GM21528 (cell line): ENCODE results near the gene EDEM3.
"Not testable (repeated sequence)": the region's sequence is repeated elsewhere in the genome, so short reads cannot be mapped to it uniquely, and the experiment has no call there.

Experiments
- ATAC-seq: cut with Tn5 transposase; IDR thresholded peaks from one replicate; pipeline ENCODE4 v1.9.1; 2021; ENCODE audit warnings: mild to moderate bottlenecking, moderate library complexity; ENCODE audit not compliant: unreplicated experiment, low FRiP score

The EDEM3 gene

GRCh38 chr1:184769241-184769640, 14.6 kb upstream of the EDEM3 start:
- no peak for ATAC-seq

GRCh38 chr1:184768467-184768866, 13.8 kb upstream of the EDEM3 start:
- no peak for ATAC-seq

GRCh38 chr1:184767591-184767990, 12.9 kb upstream of the EDEM3 start:
- ATAC-seq = no peak

GRCh38 chr1:184764483-184764882, 9.8 kb upstream of the EDEM3 start:
- no peak for ATAC-seq

- ATAC-seq = not testable (repeated sequence)
These were observed 8.9 kb upstream of the EDEM3 start for GRCh38 chr1:184763520-184763919.

GRCh38 chr1:184761969-184762485, 7.4 kb upstream of the EDEM3 start:
- no peak for ATAC-seq

GRCh38 chr1:184759651-184760050, 5.0 kb upstream of the EDEM3 start:
- no peak for ATAC-seq

GRCh38 chr1:184759112-184759511, 4.5 kb upstream of the EDEM3 start:
- ATAC-seq = no peak

GRCh38 chr1:184757891-184758290, 3.2 kb upstream of the EDEM3 start:
- no peak for ATAC-seq

- ATAC-seq = no peak
These were observed 2.7 kb upstream of the EDEM3 start for GRCh38 chr1:184757406-184757805.

- peak; percentile 13 for ATAC-seq
These were observed 788 bp upstream of the EDEM3 start for GRCh38 chr1:184755226-184756065.

- ATAC-seq = peak; percentile 20
These were observed 816 bp downstream of the EDEM3 start for GRCh38 chr1:184753608-184754475.

- no peak for ATAC-seq
These were observed 1.5 kb downstream of the EDEM3 start for GRCh38 chr1:184753117-184753516.

- ATAC-seq = no peak
These were observed 2.0 kb downstream of the EDEM3 start for GRCh38 chr1:184752656-184753055.

GRCh38 chr1:184748740-184749139, 5.9 kb downstream of the EDEM3 start:
- ATAC-seq = no peak

- peak; percentile 78 for ATAC-seq
These were observed 7.3 kb downstream of the EDEM3 start for GRCh38 chr1:184747089-184747955.

- ATAC-seq = no peak
These were observed 8.6 kb downstream of the EDEM3 start for GRCh38 chr1:184745929-184746638.

- no peak for ATAC-seq
These were observed 9.5 kb downstream of the EDEM3 start for GRCh38 chr1:184745110-184745509.

- peak; percentile 62 for ATAC-seq
These were observed 11.4 kb downstream of the EDEM3 start for GRCh38 chr1:184743062-184743756.
